GM21447 (cell line): Measurements from ENCODE around the gene RAB11FIP3.
"Not testable (repeated sequence)": the region's sequence is repeated elsewhere in the genome, so short reads cannot be mapped to it uniquely, and the experiment has no call there.

Experiments
- ATAC-seq: cut with Tn5 transposase; IDR thresholded peaks from one replicate; pipeline ENCODE4 v1.9.1; 2021; ENCODE audit not compliant: unreplicated experiment

RAB11FIP3 gene

GRCh38 chr16:392450-393030 lies 32.9 kb upstream of the RAB11FIP3 start:
- no peak for ATAC-seq

- no peak for ATAC-seq
These were observed 29.2 kb upstream of the RAB11FIP3 start for GRCh38 chr16:396199-396598.

GRCh38 chr16:396605-397004 lies 28.8 kb upstream of the RAB11FIP3 start:
- no peak for ATAC-seq

- ATAC-seq: no peak
These were observed 28.3 kb upstream of the RAB11FIP3 start, which contains the start of gene NME4 for GRCh38 chr16:397135-397661. Gene NME4, plus strand, starts transcription at chr16:397199. Its CDS starts 24 bp downstream, at chr16:397223.

GRCh38 chr16:397736-398332 lies 27.6 kb upstream of the RAB11FIP3 start:
- no peak for ATAC-seq

GRCh38 chr16:398561-399339 lies 26.7 kb upstream of the RAB11FIP3 start:
- no peak for ATAC-seq

GRCh38 chr16:399340-400019 lies 26.0 kb upstream of the RAB11FIP3 start:
- ATAC-seq: no peak

- ATAC-seq: no peak
These were observed 25.3 kb upstream of the RAB11FIP3 start for GRCh38 chr16:400061-400591.

GRCh38 chr16:401468-402348 lies 23.7 kb upstream of the RAB11FIP3 start, which contains the start of gene DECR2:
Gene DECR2, plus strand, starts transcription at chr16:401885. Its CDS starts 79 bp downstream, at chr16:401964.
- peak; percentile 44 for ATAC-seq

GRCh38 chr16:404971-405486 lies 20.4 kb upstream of the RAB11FIP3 start:
- no peak for ATAC-seq

- ATAC-seq: no peak
These were observed 19.6 kb upstream of the RAB11FIP3 start for GRCh38 chr16:405548-406506.

- no peak for ATAC-seq
These were observed 18.2 kb upstream of the RAB11FIP3 start for GRCh38 chr16:407253-407652.

- no peak for ATAC-seq
These were observed 14.8 kb upstream of the RAB11FIP3 start for GRCh38 chr16:410516-411178.

- ATAC-seq: no peak
These were observed 13.7 kb upstream of the RAB11FIP3 start for GRCh38 chr16:411576-412265.

- no peak for ATAC-seq
These were observed 10.9 kb upstream of the RAB11FIP3 start for GRCh38 chr16:414395-415169.

GRCh38 chr16:415170-415498 lies 10.3 kb upstream of the RAB11FIP3 start:
- ATAC-seq: not testable (repeated sequence)

GRCh38 chr16:422179-422578 lies 3.3 kb upstream of the RAB11FIP3 start:
- ATAC-seq: not testable (repeated sequence)
